M059J (cell line): ENCODE measurements around the gene PCSK6. TPM values are rescaled to one million over a fixed set of nuclear protein-coding genes. Genes with fewer than 3 reads are reported as not detected.
"Not testable (repeated sequence)": the region's sequence is repeated elsewhere in the genome, so short reads cannot be mapped to it uniquely, and the experiment has no call there.

ENCODE experiments used
- DNase-seq: peaks from one replicate; pipeline ENCODE4 v3.0.0-alpha.2; 2012; ENCODE audit warnings: low read depth
- total RNA-seq: library from RNA; depleted of rRNA; stranded (reverse); fragments of >200 nt; shearing (Covaris generic); gene quantifications from 2 replicates; pipeline ENCODE4 v1.2.3, GENCODE V29; 2014

Gene PCSK6
- total RNA-seq, 1 experiment from 2014 or later = not detected

- no peak for DNase-seq
These were observed 131.6 kb downstream of the PCSK6 start for GRCh38 chr15:101357885-101358284.

GRCh38 chr15:101357333-101357732, 132.2 kb downstream of the PCSK6 start:
- DNase-seq = peak; percentile 5

- not testable (repeated sequence) for DNase-seq
These were observed 132.9 kb downstream of the PCSK6 start for GRCh38 chr15:101356512-101357172.

GRCh38 chr15:101355678-101356464, 133.6 kb downstream of the PCSK6 start:
- DNase-seq = no peak

GRCh38 chr15:101354891-101355623, 134.4 kb downstream of the PCSK6 start:
- DNase-seq = no peak

GRCh38 chr15:101353240-101353639, 136.3 kb downstream of the PCSK6 start:
- no peak for DNase-seq

GRCh38 chr15:101351736-101352135, 137.8 kb downstream of the PCSK6 start:
- DNase-seq = no peak

GRCh38 chr15:101349047-101349951, 140.2 kb downstream of the PCSK6 start:
- peak; percentile 39 for DNase-seq

GRCh38 chr15:101348643-101349042, 140.9 kb downstream of the PCSK6 start:
- no peak for DNase-seq

GRCh38 chr15:101348015-101348414, 141.5 kb downstream of the PCSK6 start:
- DNase-seq = no peak

GRCh38 chr15:101347454-101347853, 142.1 kb downstream of the PCSK6 start:
- DNase-seq = no peak

- DNase-seq = no peak
These were observed 142.6 kb downstream of the PCSK6 start for GRCh38 chr15:101346928-101347327.

GRCh38 chr15:101342056-101342455, 147.5 kb downstream of the PCSK6 start:
- no peak for DNase-seq

GRCh38 chr15:101338502-101339057, 150.9 kb downstream of the PCSK6 start:
- DNase-seq = no peak

- no peak for DNase-seq
These were observed 151.5 kb downstream of the PCSK6 start for GRCh38 chr15:101337976-101338375.

- not testable (repeated sequence) for DNase-seq
These were observed 155.4 kb downstream of the PCSK6 start for GRCh38 chr15:101333907-101334789.

GRCh38 chr15:101332061-101332467, 157.4 kb downstream of the PCSK6 start:
- no peak for DNase-seq

- no peak for DNase-seq
These were observed 159.6 kb downstream of the PCSK6 start for GRCh38 chr15:101329867-101330380.

GRCh38 chr15:101329309-101329863, 160.1 kb downstream of the PCSK6 start:
- DNase-seq = no peak

GRCh38 chr15:101328001-101328400, 161.5 kb downstream of the PCSK6 start:
- DNase-seq = no peak
